Measurements from ENCODE around the gene YPEL1. TPM values are rescaled to one million over a fixed set of nuclear protein-coding genes. Genes with fewer than 3 reads are reported as not detected.

The YPEL1 gene
- total and polyA plus RNA-seq, 12 donors: 1.5 to 14.6 (median 7.6) TPM

- H3K36me3 ChIP-seq: peaks cover 0 to 75% (median 19%) of the 10 kb centered on the region in 9 donors
- H3K4me1 ChIP-seq: peaks cover 0 to 29% (median 2%) of the 10 kb centered on the region in 9 donors
- no peak for TF ChIP-seq CTCF (IDR thresholded peaks at IDR 0.05)
- no peak for DNase-seq
- intact Hi-C loops (cut with DNase I): loop anchor here in 5 of 10 donors (5.0 to 10.0 kb wide), 4 partner anchors 52 to 158 kb away; no protein-coding TSS in a partner anchor
- no peak overlapping the region for H3K4me3 ChIP-seq
- H3K27ac ChIP-seq: no peak overlapping the region
- no peaks in the 10 kb centered on the region for H3K27me3 ChIP-seq
- ATAC-seq: no peak
- H3K9me3 ChIP-seq: no peaks in the 10 kb centered on the region
- 92 to 94% methylated on average over 4 of the region's 4 CpGs for WGBS, 2 donors
These were observed 43.2 kb upstream of the YPEL1 start for GRCh38 chr22:21778705-21779363.

GRCh38 chr22:21771631-21771976 lies 36.0 kb upstream of the YPEL1 start:
- Histone ChIP-seq H3K4me3 (no peak overlapping the region), H3K4me1 (peaks cover 0 to 35% (median 2%) of the 10 kb centered on the region in 9 donors), H3K9me3 (no peaks in the 10 kb centered on the region), H3K27me3 (no peaks in the 10 kb centered on the region), H3K36me3 (peaks cover 0 to 81% (median 42%) of the 10 kb centered on the region in 9 donors), H3K27ac (peak overlapping the region in 1 of 10 donors; percentile 81)
- DNase-seq (no peak), ATAC-seq (no peak)
- TF ChIP-seq CTCF (IDR thresholded peaks at IDR 0.05): no peak
- 92 to 95% methylated on average over 4 of the region's 4 CpGs for WGBS, 2 donors
- intact Hi-C loops (cut with DNase I): loop anchor here in 4 of 10 donors (10.0 kb wide), 2 partner anchors 57 to 163 kb away; no protein-coding TSS in a partner anchor

GRCh38 chr22:21768435-21768834 lies 32.8 kb upstream of the YPEL1 start:
- no peak for TF ChIP-seq CTCF (IDR thresholded peaks at IDR 0.05)
- H3K36me3 ChIP-seq: peaks cover 4 to 100% (median 70%) of the 10 kb centered on the region in 9 donors

GRCh38 chr22:21766691-21767462 lies 31.3 kb upstream of the YPEL1 start:
- no peak for TF ChIP-seq CTCF (IDR thresholded peaks at IDR 0.05)
- no peak overlapping the region for H3K4me3 ChIP-seq
- H3K9me3 ChIP-seq: no peaks in the 10 kb centered on the region
- intact Hi-C loops (cut with DNase I): loop anchor here in 2 of 10 donors (10.0 kb wide), 2 partner anchors 62 to 108 kb away; no protein-coding TSS in a partner anchor
- ATAC-seq (peak in 5 of 8 donors; percentile 20 to 34 (median 23)), DNase-seq (no peak)
- H3K27me3 ChIP-seq: no peaks in the 10 kb centered on the region
- peaks cover 4 to 100% (median 76%) of the 10 kb centered on the region in 9 donors for H3K36me3 ChIP-seq
- H3K27ac ChIP-seq: peak overlapping the region in 1 of 10 donors; percentile 72
- 90 to 95% methylated on average over 15 of the region's 15 CpGs for WGBS, 2 donors
- peaks cover 0 to 16% (median 0%) of the 10 kb centered on the region in 9 donors for H3K4me1 ChIP-seq

More at GRCh38 chr22:21768435-21768834, 32.8 kb upstream of the YPEL1 start:
- Histone ChIP-seq H3K9me3 (no peaks in the 10 kb centered on the region), H3K27me3 (no peaks in the 10 kb centered on the region), H3K4me1 (peaks cover 0 to 21% (median 0%) of the 10 kb centered on the region in 9 donors), H3K4me3 (no peak overlapping the region), H3K27ac (no peak overlapping the region)
- intact Hi-C loops (cut with DNase I): loop anchor here in 2 of 10 donors (10.0 kb wide), 2 partner anchors 64 to 106 kb away; no protein-coding TSS in a partner anchor
- ATAC-seq (no peak), DNase-seq (no peak)
- 55 to 100% methylated on average over 1 of the region's 1 CpG for WGBS, 2 donors

Data from heart right ventricle (tissue), 16 donors.